NCI-H1694 (cell line): ENCODE measurements around the gene PACS2.

Experiments used
- DNase-seq: peaks from one replicate; lab custom pipeline; 2025; lab: John Stamatoyannopoulos, UW

Gene PACS2

DNA sequence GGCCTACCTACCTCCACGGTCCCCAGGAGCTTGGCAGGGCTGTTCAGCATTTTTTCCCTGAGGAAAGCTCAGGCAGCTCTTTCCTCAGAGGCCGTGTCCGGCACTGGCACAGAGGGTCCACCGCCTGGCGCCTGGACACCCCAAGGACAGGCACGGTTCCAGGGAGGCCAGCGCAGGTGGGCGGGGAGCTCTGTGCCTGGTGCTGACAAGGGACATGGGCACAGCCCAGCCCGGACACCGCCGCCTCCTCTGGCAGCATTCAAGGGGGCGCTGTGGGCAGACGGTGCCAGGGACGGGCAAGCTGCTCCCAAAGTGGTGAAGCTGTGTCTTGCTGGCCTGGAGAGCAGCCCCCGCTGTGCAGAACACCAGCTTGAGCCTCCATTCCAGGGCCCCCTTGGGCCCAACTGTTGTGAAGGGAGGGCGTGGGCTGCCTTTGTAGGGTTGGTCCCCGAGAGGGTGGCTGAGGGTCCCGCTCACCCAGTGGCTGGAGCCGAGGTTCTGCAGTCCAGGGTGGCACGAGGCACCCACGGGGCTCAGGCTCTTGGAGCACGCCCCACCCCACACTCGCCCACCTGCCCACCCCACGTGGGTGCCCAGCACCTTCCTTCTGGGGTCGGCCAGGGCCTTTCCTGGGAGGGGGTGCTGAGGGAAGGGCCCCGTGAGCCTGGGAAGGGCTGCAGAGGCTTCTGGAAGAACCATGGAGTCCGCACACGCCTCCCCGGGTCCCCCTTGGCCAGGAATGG, 54.5 kb downstream of the PACS2 start:
- no peak for DNase-seq

DNA sequence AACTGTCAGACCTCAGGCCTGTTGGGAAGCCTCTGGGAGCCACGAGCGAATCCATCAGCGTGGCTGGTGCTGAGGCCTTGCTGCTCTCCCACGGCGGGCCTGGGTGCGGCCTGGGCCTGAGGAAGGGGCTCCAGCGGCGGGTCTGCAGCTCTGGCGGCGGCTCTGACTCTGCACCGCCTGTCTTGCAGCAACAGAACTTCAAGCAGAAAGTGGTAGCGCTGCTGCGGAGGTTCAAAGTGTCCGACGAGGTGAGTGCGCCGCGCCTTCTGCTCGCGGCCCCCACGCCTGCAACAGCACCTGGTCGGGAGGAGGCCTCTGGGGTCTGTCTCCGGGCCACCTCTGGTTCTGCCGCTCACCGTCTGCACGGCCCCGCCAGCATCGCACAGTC, 55.1 kb downstream of the PACS2 start:
- DNase-seq, result no peak

DNA sequence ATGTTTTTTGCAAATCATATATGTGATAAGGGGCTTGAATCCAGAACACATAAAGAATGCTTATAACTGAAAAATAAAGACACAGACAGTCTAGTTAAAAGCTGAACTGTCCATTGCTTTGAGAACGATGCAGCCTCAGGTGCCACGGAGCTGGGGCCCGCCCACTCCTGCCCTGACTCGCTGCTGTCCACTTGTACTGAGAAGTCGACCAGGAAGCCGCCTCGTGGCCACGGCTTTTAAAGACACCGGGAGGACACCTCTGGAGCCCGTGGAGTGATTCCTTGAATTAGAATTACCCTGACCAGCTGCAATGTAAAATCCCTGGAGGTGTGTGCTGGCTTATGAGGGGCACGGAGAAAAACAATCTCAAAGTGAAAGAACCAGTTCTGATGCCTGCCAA, 59.8 kb downstream of the PACS2 start:
- no peak for DNase-seq

DNA sequence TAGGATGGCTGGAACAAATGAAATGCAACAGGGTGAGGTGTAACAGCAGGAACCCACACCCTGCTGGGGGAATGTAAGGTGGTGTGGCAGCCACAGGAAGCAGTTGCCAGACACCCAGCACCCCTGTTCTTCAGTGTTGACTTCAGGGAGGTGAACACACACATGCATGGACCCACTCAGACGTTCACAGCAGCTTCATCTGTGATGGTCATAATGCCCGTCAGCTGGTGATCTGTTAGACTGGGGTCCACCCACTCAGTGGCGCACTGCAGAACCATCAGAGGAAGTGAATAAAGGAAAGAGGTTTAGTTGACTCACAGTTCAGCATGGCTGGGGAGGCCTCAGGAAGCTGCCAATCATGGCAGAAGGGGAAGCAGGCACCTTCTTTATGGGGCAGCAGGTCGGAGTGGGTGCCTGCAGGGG, 61.1 kb downstream of the PACS2 start:
- DNase-seq, result no peak

DNA sequence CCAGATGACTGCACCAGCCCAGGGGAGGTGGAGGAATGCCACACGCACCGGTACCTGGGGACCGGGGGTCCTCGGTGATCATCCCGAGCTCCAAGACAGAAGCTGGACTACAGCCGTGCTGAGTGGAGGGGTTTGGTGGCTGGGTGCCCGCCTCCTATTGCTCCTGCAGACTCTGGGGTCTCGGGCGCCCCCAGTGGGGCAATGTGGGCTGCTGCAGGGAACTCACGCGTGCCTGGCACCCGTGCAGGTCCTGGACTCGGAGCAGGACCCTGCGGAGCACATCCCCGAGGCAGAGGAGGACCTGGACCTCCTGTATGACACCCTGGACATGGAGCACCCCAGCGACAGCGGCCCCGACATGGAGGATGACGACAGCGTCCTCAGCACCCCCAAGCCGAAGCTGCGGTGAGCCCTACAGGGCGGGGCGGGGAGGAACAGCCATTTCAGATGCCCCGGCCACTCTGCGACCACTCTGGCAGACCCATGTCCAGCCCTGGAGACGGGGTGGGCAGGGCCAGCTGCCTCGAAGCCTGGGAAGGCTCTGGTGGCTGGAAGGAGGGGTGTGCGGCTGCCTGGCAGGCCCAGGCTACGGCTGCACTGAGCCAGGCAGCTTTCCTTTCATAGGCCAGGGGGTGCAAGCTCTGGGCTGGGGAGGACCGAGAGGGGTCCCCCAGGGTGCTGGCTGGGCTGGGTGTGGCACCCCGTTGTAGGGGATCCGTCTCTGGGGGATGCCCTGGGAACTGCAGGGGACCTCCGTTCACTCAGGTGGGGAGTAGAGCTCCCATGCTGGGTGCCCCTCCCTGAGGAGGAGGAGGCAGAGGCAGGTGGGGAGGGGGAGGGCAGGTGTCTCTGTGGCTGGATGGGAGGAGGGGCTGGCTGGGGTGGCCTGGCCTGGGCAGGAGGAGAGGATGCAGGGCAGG, 62.2 kb downstream of the PACS2 start:
- no peak for DNase-seq

DNA sequence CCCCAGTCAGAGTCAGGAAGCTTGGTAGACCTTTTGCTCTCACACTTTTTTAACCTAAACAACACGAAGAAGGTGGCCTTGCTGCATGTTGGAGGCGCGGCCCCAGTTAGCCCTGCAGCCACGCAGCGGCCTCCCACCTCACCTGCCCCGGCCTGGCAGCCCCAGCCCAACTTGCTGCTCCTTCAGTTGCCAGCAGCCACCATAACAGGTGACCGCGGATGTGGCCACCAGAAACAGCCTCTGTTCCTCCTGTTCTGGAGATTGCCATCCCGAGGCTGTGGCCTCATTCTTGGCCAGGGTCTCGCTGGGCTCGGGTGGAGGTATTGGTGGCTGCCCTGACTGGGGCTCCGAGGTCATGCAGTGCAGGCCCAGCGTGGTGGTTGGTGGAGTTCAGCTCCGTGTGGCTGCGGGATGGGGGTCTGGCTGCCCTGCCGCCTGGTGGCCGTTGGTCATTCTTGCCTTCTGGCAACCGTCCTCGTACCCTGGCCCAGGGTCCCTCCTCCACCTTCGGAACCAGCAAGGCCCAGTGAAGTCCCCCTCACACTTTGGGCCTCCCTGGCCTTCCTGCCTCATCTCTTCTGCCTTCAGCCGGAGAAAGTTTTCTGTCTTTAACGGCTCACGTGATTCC, 63.1 kb downstream of the PACS2 start:
- DNase-seq, result no peak

DNA sequence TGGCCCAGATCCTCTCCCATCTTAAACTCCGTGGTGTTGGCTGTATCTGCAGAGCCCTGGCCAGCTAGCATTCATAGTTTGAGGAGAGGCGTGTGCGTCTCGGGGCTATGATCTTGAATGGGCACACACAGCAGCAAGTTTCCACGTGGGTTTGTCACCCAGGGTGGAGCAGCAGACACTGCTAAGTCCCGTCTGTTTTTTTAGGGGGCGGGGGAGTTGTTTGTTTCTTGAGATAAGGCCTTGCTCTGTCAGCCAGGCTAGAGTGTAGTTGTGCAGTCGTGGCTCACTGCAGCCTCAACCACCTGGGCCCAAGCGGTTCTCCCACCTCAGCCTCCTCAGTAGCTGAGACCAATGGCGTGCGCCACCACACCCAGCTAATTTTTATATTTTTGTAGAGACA, 63.7 kb downstream of the PACS2 start:
- no peak for DNase-seq

DNA sequence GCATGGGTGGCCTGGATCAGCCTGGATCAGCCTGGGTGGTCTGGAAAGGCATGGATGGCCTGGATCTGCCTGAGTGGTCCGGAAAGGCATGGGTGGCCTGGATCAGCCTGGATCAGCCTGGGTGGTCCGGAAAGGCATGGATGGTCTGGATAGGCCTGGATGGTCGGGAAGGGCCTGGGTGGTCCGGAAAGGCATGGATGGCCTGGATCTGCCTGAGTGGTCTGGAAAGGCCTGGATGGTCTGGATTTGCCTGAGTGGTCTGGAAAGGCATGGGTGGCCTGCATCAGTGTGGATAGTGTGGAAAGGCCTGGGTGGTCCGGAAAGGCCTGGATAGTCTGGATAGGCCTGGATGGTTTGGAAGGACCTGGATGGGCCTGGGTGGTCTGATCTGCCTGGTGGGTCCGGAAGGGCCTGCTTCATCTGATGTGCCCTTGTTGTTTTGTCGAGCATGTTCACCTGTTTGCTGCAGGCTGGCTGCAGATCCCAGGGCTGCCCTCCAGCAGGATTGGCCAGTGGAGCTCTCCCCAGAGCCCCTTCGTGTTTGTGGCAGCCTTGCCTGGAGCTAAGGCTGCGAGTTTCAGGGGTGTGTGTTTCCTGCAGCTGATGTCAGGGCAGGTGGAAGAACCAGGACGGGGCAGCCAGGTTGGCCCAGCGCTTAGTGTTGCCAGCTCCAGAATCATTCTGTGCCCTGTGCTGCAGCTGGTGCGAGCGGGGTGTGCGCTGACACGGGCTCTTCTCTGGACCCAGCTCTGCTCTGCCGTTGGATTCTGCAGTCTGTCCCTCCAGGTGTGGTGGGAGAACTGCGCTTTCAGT, 64.5 kb downstream of the PACS2 start:
- no peak for DNase-seq

DNA sequence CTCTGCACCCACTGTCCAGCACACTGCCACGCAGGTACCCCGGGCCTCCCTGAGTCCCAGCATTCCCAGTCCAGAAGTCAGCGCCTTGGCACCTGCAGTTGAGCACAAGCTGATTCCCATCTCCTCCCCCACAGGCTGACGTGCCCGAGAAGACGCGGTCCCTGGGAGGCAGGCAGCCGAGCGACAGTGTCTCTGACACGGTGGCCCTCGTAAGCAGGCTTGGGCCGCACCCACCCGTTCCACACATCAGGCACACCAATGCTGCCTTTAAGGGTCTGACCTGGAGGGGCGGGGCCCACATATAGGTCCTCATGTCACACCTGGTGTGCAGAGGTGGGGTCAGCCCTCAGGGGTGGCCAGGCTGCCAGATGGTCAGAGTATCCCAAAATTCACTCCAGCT, 65.4 kb downstream of the PACS2 start:
- no peak for DNase-seq

DNA sequence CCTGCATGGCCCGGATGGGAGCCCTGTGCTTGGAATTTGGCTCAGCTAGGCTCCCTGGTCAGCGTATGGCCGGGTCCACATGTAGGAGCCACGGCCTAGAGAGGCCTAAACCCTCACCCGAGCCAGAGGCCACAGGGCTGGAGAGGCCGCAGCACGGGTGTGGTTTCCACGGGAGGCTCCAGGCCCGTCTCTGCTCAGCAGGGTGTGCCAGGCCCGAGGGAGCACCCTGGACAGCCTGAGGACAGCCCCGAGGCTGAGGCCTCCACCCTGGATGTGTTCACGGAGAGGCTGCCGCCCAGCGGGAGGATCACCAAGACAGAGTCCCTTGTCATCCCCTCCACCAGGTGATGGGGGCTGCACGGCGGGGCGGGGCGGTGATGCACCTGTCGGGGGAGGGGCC, 66.2 kb downstream of the PACS2 start:
- no peak for DNase-seq

DNA sequence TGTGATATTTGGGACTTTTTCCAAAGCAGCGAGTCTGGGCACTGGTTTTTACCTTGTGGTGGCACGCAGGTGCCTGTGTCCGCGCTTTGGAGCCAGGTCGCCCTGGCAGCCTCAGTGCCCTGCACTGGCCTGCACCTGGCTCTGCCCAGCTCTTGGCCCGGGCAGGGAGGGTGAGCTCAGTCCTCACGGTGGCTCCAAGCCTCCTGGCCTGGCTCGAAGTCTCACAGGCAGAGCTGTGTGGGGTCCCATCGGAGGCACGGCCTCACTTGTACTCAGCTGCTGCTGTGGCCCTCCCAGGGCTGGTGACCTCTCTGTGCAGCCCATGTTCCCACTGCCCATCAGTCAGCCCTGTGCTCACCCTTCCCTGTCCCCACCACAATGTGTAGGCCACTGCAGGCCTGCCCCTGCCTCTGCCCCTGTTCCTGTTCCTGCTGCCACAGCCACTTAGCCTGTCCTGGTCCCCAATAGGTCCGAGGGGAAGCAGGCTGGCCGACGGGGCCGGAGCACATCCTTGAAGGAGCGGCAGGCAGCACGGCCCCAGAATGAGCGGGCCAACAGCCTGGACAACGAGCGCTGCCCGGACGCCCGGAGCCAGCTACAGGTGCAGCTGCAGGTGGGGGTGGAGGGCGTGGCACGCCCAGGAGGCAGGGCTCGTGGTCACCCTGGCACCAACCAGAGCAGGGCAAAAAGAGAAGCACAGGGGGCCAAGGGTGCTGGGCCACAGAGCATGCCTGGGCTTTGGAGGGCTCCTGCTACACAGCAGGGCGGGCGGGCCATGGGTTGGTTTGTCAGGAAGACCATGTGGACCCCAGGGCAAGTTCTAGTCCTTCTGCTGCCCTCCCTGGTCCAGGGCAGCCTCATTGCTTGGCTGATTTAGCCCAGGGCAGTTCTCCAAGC, 67.1 kb downstream of the PACS2 start:
- DNase-seq, result no peak

DNA sequence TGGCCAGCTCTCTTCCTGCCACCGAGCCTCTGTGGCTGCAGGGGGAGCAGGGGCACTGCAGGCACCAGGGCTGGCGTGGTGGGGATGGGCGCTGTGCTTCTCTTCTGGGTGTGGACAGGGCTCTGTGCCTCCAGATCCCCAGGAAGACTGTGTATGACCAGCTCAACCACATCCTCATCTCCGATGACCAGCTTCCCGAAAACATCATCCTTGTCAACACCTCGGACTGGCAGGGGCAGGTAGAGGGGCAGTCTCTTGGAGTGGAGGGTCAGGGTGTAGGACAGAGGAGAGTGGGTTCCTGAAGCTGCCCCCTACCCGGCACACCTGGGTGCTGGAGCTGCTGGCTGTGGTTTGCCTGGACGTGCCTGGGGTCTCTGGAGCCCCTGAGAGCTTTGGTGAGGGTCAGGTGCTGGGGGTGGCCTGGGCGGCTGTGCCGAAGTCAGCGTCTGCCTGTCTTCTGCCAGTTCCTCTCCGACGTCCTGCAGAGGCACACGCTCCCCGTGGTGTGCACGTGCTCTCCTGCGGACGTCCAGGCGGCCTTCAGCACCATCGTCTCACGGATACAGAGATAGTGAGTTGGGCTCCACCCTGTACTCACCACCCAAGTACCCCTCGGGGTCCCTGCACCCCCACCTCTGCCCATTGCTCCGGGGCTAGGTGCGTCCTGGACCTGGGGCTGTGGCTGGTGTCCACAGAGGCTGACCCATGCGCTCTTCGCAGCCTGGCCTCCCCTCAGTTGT, 68.0 kb downstream of the PACS2 start:
- DNase-seq, result no peak

DNA sequence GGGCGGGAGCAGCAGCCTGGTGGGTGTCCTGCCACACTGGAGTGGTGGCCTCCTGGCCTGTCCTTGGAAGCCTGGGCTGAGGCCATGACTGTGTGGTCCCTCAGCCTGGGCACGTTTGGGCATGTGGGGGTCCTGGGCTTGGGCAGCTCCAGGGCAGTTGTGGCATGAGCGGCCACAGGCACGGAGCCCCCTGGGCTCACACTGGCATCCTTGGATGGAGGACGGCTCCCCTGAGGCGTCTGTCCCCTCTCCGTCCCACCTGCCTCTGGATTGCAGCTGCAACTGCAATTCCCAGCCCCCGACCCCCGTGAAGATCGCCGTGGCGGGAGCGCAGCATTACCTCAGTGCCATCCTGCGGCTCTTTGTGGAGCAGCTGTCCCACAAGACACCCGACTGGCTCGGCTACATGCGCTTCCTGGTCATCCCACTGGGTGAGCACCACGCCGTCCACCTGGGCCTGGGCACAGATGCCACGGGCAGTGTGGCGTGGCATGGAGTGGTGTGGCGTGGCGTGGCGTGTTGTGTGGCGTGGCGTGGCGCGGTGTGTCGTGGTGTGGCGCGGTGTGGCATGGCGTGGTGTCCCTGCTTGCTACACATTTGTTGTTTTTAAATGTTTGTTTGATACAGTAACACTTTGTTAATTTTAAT, 68.7 kb downstream of the PACS2 start:
- no peak for DNase-seq

DNA sequence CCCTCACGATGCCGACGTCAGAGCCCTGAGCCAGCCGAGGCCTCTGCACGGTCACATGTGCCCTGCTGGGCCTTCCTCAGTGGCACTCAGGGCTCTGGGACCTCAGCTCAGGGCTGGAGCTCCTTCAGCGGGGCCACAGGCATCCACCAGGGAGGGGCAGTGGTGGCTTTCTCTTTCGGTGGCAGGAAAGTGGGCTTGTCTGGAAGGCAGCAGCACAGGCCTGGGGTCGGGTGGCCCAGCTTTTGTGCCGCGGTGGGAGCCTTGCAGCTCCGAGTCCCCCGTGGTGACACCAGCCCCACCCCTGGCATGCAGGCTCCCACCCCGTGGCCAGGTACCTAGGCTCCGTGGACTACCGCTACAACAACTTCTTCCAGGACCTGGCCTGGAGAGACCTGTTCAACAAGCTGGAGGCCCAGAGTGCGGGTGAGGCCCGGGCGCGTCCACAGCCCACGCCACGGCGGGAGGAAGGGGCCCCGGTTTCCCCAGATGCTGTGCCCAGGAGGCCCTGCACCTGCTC, 69.6 kb downstream of the PACS2 start:
- DNase-seq, result no peak

DNA sequence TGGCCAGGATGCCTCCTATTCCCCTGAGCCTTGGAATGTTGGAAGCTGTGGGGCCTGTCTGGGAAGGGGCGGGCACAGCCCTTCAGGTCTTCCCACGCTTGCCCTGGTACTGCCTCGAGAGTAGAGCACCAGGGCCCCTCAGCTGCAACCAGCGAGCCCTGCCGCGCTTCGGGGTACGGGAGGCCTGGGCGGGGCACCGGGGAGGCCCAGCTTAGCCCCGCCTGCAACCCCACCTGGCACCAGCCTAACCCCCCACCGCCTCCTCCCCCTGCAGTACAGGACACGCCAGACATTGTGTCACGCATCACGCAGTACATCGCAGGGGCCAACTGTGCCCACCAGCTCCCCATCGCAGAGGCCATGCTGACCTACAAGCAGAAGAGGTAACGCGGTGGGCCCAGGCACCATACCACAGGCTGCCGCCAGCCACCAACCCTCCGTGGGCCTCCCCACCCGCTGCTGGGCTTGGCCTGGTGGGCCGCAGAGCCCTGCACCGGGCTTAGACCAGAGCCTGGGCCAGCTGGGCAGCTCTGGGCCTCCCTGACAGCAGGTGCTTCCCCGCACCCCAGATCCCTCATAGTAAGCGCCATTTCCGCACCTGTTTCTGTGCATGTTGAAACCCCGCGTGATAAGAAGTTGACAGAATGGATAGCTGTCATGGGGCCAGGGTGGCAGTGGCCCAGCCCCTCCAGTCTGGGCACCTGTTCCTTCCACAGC, 70.2 kb downstream of the PACS2 start:
- DNase-seq, result no peak

DNA sequence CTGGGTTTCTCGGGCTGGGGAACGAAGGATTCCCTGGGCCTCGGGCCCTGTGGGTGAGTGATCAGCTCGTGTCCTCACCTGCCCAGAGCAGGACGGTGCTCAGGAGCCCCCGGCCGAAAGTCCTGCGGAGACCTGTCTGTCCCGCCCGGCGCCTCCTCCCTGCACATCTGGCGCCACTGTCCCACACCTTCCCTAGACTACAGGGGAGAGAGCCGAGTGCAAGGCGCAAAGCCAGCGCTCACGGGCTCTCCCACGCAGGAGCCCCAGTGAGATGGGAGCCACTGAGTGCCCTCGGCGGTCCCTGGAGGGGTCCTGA, 70.7 kb downstream of the PACS2 start:
- DNase-seq, result no peak

DNA sequence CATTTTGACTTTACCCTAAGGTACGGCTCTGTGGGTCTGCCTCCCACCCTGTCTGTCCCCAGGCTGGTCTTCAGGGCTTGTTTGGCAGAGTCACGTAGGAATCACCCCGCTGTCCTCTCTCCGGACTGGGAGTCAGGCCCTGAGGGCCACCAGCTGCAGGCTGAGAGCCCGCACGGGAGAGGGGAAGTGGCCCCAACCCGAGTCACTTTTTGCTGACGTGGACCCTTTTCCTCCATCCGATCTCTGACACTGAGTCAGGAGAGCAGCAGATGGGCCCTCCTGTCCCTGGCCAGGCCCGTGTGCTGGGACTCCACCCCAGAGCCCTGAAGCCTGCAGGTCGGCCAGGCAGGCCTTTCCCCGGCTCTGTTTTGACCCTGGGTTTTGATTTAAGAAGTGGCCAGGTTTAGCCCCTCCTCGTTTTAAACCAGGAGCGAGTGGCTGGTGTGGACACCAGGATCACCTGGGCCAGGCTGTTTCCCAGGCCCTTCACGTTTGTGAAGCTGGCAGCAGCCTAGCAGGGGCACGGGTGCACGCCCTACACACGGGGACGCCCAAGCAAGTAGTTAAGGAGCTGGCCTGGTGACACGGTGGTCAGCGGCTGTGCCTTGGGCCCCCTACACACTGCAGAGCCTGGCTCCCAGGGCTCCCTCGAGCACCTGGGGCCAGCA, 71.3 kb downstream of the PACS2 start:
- no peak for DNase-seq
